IPS-NIHi7 (cell line): ENCODE measurements around the gene SRP9.
"Not testable (repeated sequence)": the region's sequence is repeated elsewhere in the genome, so short reads cannot be mapped to it uniquely, and the experiment has no call there.

ENCODE experiments used
- DNase-seq: peaks from one replicate; pipeline ENCODE4 v3.0.0; 2012; ENCODE audit warnings: mixed read lengths; ENCODE audit errors: extremely low spot score

The SRP9 gene

DNA sequence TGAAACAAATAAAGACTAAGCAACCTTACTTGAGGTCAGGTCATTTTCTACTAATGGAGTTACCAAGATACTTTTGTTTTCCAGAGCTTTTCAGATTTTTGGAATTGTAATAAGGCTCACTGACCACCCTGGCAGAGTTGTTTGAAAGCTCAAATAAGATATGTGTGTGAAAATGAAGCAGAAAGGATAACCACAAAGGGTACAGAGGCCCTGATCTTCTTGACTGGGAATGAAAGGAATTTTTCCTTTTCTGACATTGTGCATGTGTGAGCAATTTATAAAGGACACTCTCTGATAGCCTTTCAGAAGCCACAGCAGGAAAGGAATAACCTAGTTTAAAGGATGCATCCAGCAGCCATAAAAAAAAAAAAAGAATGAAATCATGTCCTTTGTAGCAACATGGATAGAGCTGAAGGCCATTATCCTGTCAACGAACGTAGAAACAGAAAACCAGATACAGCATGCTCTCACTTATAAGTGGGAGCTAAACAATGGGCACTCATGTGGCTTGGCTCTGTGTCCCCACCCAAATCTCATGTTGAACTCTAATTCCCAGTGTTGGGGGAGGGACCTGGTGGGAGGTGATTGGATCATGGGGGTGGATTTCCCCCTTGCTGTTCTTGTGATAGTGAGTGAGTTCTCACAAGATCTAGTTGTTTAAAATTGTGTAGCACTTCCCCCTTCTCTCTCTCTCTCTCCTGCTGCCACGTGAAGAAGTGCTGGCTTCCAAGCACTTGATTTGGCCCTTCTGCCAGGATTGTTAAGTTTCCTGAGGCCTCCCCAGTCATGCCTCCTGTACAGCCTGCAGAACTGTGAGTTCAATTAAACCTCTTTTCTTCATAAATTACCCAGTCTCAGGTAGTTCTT is 3.1 kb upstream of the SRP9 start:
- DNase-seq: no peak

- DNase-seq: no peak
Measured at GRCh38 chr1:225776294-225776693, 1.3 kb upstream of the SRP9 start.

GRCh38 chr1:225777058-225777582 is 506 bp upstream of the SRP9 start:
- no peak for DNase-seq

- no peak for DNase-seq
Measured at GRCh38 chr1:225778337-225778669, 677 bp downstream of the SRP9 start.

DNA sequence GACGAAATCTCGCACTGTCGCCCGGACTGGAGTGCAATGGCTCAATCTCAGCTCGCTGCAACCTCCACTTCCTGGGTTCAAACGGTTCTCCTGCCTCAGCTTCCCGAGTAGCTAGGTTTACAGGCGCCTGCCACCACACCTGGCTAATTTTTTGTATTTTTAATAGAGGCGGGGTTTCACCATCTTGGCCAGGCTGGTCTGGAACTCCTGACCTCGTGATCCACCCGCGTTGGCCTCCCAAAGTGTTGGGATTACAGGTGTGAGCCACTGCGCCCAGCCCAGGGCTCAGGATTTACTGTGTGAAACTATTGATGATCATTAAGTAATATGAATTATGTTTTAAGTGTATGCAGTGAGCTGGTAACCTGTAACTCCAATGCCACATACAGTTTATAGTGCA is 1.5 kb downstream of the SRP9 start:
- not testable (repeated sequence) for DNase-seq

- no peak for DNase-seq
Measured at GRCh38 chr1:225780134-225780533, 2.5 kb downstream of the SRP9 start.

DNA sequence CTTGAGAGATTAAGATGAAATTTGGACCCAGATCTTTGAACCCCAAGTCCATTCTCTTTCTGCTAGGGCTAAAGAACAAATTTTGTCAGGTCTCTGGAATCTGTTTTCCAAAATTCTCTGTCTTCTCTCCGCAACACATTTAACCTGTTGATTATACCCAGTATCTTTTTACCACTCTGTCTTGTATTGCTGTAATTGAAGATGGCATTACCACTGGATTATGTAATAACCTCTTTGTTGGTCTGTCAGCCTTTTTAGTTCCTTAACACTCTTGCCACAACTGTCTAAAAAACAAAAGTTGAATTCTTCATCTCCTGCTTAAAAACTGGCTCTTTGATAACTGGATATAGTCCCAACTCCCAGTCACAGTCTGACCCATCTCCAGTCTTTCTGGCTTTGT is 3.0 kb downstream of the SRP9 start:
- DNase-seq: no peak

DNA sequence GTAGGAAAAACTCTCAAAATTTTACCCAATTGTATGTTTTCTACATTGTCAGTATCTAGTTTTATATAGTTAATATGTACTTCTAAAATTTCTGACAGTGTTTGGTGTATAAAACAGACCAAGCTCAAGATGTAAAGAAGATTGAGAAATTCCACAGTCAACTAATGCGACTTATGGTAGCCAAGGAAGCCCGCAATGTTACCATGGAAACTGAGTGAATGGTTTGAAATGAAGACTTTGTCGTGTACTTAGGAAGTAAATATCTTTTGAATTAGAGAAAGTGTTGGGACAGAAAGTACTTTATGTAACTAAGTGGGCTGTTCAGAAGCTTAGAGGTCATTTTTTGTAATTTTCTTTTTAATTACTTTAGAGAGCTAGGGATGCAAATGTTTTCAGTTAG is 11.5 kb downstream of the SRP9 start:
- not testable (repeated sequence) for DNase-seq

DNA sequence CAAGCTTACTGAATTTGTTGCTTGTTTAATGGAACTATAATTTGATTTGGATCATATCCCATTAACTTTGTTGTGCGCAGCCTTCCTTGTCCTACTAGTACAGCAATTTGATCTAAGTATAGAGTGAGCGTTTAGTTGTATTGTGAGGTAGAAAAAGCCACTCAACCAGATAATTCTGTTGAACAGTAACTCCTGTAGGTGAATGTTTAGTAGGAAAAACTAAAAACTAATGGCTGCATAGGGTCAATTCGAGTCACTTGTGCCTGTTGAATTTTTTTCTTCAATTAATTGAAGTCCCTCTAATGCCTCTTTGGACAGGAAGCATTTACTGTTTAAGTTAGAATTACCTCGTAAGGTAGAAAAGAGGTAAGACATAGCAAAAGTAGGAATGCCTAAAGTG is 17.3 kb downstream of the SRP9 start:
- DNase-seq: no peak

GRCh38 chr1:225796097-225796496 is 18.5 kb downstream of the SRP9 start:
- not testable (repeated sequence) for DNase-seq

GRCh38 chr1:225801146-225801545 is 23.5 kb downstream of the SRP9 start:
- not testable (repeated sequence) for DNase-seq

DNA sequence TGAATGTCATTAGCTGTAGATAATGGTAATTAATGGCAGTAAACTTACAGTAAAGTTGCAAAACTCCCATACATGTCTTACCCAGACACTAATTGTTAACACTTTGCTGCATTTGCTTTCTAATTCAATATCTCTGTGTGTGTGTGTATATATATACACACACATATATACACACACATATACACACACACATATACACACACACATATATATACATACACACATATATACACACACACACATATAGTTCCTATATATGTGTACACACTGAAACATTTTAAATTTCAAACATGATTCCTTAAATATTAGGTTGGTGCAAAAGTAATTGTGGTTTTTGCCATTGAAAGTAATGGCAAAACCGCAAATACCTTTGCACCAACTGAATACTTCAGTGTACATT is 28.6 kb downstream of the SRP9 start:
- no peak for DNase-seq

GRCh38 chr1:225806736-225807135 is 29.1 kb downstream of the SRP9 start:
- DNase-seq: not testable (repeated sequence)

- no peak for DNase-seq
Measured at GRCh38 chr1:225808136-225808535, 30.5 kb downstream of the SRP9 start.

- DNase-seq: peak; percentile 96
Measured at GRCh38 chr1:225809842-225810578, 32.4 kb downstream of the SRP9 start, which contains the start of gene EPHX1. Gene EPHX1, plus strand, starts transcription at chr1:225810124. Its CDS starts 18,606 bp downstream, at chr1:225828730.

DNA sequence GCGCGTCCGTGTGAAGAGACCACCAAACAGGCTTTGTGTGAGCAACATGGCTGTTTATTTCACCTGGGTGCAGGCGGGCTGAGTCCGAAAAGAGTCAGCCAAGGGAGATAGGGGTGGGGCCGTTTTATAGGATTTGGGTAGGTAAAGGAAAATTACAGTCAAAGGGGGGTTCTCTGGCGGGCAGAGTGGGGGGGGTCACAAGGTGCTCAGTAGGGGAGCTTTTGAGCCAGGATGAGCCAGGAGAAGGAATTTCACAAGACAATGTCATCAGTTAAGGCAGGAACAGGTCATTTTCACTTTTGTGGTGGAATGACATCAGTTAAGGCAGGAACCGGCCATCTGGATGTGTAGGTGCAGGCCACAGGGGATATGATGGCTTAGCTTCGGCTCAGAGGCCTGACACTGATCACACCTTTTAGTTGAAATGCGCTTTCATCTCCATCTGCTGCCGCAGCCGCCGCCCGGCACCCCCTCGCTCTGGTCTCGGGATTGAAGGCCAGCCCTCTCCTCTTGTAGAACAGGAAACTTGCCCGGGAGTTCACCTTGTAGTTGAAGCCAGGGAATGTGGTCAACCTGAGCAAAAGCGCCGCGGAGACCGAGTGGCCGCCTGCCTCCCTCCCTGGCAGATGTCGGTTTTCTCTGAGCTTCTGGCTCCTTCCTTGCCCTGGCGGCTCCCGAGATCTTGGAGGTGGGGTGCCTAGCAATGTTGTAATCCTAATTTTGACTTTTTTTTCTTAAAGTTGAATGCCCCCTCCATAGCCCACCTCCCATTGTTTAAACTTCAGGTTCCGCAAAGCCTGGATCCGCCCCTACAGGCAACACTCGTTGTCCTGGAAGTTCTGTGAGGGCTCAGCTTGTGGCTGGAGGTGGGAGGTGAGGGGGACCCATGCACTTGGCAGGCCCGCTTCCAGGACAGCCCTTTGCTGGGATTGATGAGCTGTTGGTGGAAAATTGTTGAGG is 33.2 kb downstream of the SRP9 start:
- not testable (repeated sequence) for DNase-seq

DNA sequence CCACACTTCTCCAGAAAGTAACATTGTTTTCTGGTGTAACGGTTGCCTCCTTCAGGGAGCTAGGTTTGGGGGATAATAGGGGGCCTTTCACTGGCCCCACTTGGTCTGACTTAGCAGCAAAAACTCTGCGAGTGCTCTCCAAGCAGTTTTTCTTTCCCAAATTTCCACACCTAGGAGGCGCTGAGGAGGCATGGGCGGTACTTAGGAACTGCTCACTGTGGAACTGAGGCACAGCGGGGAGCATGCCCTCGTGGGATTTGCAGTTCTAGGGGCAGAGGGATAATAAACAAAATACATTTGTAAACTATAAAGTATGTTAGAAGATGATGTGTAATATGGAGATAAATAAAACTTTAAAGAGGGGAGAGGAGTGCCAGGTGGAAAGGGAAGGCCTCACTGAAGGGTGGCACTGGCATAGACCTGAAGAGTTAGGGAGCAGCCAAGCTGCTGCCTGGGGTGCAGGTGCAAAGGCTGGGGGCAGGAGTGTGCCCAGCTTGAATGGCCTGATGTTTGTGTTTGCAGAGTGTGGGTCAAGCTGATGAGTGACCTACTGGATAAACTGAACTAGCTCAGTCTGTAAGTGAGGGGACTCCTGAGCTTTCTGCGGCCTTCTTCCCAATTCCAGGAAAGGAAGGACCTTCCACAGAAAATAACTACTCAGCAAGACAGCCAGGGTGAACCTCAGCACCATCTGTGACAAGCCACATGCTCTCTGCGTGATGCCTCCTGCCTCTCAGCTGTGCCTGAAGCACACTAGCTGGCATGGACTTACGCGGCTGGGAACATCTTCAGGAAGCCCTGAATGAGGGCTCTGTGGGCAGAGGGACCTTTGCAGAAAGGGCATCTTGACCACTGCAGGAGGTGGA is 34.2 kb downstream of the SRP9 start:
- DNase-seq: no peak

DNA sequence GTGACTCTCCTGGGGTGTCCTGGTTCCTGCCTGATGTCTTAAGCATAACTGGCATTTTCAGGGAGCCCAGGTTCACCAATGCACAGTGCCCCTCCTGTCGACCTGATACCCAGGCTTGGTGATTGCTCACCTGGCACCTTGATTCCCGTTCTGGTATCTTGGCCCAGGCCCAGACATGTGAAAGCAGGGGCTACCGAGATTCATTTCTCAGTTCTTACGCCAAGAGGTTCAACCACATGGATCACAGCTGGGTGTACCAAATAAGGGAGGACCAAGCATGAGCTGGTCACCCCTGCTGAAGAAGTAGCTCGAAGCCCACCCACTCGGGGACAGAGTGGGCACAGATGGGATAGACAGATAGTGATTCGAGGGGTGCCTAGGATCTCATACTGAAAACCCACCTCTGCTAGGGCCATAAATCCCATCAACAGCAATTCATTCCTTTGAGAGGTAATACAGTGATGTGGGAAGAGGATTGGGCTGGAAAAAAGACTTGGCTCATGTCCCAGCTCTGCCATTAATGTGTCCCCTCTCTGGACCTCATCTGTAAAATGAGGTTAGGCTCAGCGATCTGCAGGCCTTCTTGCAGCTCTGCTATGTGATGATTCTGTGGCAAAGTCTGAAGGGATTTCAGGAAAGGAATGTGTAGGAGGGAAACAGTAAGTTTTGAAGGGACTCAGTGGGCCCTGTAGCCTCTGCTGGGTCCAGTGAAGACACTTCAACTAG is 35.0 kb downstream of the SRP9 start:
- no peak for DNase-seq

- DNase-seq: no peak
Measured at GRCh38 chr1:225813214-225813964, 35.8 kb downstream of the SRP9 start.
